ENCODE results near the gene ATPAF1.
A peak's percentile ranks its signal among the peaks of the same experiment; 100 is the strongest.

Gene ATPAF1

DNA sequence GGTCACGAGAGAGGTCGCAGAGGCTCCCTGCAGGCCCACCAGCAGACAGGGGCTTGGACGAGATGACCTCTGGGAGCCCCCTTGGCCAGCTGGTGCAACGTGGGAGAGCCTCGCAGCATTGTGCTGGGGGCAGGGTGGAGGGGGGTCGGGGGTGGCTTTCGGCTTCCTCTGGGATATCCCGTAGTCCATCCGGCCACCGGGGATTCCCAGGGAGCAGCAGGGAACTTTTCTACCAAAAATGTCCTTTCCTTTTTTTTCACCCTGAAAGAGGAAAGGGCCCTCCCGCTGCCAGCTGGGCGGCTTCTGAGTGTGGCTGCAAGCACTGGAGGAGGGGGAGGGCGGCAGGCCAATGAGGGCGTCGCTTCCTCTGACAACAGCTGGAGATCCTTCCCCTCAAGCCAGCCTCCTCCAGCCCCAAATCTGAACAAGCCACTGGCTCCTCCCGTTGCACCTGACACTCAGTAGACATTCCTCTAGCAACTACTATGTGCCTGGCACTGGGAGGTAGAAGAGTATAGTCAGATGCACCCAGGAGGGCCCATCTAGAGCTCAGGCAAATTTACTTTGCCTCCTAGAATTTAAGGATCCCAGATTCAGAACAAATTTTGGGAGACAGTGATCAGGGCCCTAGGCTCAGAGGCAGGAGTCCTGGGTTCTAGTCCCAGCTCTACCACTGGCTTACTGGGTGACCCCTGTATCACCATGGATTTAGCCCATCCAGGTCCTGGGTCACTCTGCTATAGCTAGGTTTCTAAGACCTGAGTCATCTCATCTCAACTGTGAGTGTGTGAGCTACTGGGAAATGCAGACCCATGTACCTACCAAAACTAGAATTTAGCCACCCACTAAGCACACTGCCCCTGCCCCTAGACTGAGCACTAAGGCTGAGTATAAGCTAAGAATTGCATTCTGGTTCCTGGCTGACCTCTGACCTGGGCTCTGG, 54.2 kb downstream of the ATPAF1 start:
- no peak for DNase-seq

DNA sequence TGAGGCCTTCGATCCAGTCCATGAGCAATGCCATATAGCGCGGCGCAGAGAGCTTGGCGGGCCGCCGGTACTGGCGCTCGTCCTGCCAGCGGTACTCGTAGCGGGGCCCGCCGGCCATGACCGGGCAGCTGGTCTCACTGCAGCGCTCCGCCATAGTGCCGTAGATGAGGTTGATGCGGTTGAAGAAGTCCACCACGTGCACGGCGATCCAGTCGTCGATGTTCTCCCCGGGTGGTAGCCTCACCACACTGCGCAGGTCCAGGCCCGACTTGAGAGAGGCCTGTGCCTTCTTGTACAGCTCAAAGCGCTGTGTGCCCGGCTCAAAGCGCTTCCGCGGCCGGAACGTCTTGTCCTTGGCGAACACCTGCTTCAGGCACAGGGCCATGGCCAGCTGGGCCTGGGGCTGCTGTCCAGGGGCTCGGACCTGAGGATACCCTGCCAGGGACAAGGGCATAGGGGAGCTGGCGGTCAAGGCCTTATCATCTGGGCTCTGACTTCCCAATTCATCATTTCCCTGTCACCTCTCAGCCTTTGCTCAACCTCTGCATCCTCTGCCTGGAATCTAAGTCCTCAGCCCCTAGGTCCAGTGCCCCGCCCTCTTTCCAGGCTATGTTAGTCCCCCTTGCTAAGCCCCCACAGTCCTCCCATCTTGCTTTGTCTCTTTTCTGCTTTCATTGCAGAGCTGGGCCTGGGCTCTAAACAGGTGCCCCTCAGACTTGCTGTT, 55.1 kb downstream of the ATPAF1 start:
- no peak for DNase-seq

DNA sequence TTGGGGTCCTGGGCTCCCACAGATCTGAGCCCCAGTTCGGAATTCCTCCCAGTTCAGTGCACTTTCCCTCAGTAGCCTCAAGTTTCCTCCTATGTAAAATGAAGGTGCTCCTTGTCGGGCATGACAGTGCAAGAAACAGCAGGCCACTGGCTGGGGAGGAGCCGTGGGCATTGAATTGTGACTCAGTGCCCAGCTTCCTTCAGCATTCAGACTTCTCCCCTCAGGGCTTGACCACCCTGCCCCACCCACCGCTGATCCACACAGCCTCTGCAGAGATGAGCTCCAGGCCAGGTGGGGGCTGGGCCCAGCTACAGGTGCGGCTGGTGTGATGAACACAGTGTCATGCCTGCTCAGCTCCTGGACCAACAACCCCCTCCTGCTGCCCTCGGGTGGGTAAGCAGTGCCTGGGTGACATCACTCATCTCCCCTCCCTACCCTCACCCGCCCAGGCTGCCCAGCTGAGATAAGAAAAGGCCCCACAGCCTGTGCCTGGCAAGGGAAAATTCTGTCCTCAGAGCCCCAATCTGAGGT, 56.4 kb downstream of the ATPAF1 start:
- no peak for DNase-seq

DNA sequence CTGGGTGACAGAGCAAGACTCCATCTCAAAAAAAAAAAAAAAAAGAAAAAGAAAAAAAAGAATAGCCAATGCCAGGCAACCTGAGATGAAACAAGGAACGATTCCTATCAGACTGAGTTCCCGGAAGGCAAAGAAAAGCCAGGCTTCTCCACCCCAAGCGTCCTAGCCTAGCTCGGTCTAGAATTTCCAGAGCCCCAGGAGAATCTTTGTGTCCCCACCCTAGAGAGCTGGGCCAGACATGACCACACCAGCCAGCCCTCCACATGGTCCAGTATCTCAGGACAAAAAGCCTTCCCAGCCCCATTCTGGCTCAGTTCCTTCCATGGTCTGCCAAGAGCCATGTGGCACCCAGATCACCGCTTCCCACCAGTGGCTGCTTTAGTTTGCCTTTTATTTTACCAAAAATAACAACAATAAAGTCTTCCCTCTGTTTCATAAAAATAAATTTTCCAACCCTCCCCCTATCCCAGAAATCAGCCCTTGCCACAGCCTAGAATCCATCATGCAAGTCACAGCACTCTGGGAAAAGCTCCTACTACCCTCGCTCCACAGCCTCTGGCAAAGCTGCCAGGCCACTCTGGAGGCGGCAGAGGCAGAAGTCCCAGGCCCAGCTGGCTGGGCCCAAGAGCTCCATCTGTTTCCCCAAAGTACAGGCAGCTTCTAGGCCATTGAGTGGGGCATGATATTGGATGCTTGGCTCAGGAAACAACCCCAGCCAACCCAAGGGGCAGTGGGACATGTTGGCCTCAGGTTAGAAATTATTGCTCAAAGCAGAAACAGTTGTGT, 60.6 kb downstream of the ATPAF1 start:
- DNase-seq: no peak

DNA sequence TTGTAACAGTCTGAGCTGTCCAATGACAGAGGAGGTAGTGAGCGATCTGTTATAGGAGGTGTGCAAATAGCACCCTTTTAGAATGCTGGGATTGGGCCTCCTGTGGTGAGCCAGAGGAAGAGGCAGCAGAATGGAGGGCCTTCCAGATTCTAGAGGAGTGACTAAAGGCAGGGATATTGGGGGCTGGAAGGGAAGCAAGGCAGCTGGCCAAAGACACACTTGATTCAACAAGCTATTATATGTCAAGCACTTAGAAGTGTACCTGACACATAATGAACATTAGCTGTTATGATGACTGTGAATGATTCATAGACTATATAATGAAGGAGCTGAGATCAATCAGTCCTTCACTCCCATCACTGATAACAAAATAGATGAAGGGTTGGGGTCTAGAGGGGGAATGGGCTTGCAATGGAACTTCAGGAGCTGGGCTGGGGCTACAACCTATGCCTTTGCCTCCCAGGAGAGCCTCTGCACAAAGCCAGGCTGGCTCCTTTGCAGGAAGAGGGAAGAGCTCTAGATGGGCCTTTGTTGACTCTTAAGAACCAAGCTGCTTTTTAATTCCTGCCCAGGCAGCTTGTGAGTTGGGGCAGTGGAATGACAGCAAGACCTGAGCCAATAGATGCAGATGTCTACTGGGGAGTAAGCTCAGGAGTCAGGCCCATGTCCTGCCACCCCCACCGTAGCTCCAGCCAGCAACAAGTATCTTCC, 61.8 kb downstream of the ATPAF1 start:
- DNase-seq: peak; percentile 88

DNA sequence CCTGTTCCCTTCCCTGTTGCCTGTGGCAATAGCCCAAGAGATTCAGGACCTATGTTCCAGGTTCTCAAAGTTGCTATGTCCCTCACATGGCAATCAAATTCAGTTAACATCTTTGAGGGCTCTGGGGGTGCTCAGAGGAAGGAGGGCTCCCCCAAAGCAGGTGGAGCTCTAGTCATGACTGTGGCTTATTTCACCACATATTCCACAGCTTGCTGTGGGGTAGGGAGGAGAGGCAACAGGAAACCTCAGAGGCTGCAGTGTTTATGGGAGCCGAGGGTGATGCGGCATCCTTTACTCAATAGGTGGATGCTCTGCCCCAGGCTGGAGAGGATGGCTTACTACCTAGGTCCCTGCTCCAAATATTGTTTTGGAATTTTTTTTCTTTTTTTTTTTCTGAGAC, 62.9 kb downstream of the ATPAF1 start:
- no peak for DNase-seq

DNA sequence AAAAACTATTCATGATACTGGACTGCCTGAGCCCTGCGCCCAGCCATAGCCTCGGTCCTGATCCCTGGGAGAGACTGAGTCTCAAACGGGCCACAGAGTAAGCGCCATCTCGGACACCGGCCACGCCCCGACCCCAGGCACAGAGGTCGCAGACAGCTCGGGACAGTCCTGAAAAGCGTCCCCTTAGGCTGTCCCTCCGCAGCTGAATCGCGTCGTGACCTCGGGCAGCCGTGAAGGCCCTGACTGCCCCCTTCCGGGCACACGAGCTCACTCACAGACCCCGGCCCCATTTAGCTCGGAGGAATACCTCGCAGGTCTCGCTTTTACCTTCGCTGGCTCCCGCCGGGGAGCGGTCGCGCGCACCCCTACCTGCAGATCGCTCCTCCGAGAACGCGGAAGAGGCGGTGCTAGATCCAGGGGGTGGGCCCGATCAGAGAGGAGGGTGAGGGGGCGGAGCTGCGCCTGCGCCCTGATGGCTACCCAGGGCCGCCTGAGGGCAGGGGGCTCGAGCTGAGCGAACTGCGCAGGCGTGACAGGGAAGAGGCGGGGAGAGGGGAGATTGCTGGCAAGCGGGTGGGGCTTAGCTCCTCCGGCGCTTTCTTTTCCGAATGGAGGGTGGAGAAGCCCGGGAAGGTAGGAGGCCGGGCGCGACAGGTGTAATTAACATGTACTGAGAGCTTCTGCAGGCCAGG, 64.2 kb downstream of the ATPAF1 start, which contains the start of gene MKNK1:
Gene MKNK1 (minus strand): TSS at position 411 of the 692 bp plus-strand sequence. CDS start 20,941 bp downstream, outside the sequence.
- peak; percentile 95 for DNase-seq

DNA sequence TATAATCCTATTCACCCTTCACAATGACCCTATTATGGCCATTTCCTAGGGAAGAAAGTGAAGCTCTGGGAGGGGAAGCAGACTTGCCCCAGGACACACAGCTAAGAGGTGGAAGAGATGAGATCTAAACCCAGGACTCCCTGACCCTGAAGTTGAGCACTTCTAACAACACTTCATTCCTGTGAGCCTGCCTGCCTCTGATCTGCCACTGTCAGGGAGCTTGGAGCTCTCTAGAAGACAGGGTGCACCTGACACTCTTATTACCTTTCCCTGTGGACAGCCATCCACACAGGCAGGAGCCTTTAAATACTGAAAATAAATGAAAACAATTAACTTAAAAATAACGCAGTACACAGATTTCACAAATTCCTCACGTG, 64.7 kb downstream of the ATPAF1 start:
- DNase-seq: no peak

DNA sequence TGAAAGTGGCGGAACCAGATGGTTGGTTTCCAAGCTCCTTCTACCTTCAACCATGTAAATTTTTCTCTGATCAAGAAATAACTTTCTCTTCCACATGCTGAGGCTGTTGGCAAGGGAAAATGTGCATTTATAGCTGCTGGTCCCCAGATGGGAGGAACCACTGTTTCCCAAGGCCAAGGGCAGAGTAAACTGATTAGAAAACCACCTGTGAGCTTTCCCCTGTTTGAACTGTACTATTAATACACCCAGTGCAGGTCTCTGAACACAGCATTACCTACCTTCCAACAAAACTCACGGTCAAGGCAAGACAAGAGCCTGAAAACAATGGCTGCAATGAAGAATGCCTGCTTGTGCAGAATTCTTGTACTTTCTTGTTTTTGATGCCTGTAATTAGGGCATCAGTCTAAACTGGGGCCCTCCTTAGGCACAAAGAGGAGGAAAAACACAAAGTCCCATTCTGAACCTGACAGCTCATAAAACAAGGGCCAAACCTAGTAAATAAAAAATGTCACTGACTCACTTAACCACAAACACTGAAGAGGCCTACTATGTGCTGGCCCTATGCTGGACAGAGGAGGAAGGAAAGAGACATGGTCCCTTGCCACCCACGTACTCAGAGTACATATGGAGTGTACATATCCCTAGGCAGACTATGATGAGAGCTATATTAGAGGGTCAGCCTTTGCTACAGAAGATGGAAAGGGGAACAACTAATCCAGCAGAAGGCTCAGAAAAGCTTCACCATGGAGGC, 66.7 kb downstream of the ATPAF1 start:
- DNase-seq: peak; percentile 12

DNA sequence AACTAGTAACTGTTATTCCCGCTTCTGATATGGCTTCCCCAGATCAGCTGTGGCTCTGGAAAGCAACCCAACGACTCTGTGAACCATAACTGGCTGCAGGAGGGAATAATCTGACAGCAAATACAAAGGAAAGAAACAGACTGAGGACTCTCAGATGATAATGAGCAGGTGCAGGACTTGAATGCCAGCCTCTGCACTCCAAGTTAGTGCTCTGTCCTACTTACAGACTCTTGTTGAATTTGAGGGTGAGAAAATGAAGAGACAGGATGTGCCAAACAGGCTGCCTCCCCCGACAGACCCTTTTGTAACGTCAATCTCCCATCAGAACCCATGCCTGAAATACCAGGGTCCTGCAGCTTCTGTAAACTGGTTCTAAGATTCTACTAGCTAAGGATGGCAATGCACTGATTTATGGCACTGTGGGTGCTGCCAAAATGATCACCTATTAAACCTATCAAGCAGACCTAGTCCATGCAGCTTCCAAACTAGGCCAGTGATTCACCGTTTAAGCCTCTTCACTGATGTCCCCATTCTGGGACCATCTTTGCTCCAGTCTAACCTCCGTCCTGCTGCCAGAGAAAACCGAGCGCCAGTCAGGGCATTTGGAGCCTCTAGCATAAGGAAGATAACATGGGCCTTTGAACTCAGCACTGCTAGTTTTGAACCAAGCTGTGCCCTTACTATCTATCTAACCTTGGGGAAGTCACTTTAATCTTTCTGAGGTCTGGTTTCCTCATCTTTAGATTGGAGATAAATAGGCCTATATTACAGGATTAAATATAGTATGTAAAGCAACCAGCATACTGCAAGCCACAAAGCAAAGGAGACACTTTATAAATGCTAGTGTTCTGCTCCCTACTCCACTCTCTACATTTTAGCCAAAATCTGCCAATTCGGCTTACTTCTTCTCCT, 68.8 kb downstream of the ATPAF1 start:
- DNase-seq: no peak

DNA sequence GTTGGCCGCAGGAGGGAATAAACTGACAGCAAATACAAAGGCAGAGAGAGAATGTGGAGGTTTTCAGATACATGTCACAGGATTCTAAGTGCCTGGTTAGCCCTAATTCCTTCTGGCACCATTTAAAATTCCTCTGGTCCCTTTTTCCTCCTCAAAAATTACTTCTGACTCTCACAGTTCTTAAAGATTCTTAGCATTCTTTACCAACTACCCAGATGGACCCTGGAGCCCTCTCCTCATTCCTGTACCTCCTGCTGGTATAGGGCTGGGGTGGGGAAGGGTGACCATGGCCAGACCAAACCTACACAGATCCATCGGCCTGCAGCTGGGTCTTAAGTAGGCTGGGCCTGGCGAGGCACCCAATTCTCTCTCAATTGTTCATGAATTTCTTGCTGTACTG, 71.3 kb downstream of the ATPAF1 start:
- DNase-seq: no peak

DNA sequence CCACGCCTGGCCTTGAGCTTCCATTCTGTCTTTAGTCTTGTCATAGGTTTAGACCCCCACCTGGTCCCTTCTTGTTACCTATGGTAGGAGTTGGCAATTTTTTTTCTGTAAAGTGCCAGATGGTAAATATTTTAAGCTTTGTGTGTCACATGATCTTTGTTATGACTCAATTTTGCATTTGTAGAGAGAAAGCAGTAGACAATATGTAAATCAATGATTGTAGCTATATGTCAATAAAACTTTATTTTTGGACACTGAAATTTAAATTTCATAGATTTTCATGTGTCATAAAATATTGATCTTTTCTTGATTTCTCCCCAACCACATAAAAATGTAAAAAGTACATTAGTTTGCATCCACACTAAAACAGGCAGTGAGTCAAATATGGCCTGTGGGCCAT, 72.1 kb downstream of the ATPAF1 start:
- no peak for DNase-seq

DNA sequence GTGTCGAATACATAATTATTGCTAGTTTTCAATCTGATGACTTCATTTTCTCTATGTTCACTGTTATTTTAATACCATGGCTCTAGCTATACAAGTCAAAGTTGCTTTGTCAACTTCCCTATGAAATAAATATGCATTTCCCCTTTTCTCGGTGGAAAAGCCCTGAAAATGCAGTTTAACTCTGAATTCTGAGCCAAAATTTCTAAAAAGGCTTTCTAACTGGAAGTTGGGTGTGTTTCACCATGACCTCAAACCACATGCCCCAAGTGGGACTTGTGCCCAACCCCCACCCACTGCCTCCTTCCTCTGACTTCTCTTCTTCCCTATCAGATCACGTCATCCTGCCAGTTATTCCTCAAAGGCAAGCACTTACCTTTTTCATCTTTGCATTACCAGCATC, 73.0 kb downstream of the ATPAF1 start:
- no peak for DNase-seq

DNA sequence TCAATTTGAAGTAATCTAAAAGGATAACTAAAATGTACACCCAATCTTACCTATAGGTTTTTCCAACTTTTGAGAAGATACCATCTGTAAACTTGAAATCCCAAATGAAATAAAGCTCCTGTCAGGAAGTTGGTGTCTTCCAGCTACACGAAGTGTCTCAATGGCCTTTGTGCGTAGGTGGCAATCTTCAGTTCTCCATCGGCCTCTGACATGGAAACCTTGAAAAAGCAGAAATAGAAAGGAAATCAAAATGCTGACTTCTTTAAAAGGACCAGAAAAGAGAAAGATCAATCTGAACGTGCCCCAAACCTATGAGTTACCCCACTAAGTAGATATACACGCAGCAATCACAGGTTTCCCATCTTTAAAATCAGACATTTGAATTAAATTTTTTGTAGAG, 74.1 kb downstream of the ATPAF1 start:
- DNase-seq: no peak

DNA sequence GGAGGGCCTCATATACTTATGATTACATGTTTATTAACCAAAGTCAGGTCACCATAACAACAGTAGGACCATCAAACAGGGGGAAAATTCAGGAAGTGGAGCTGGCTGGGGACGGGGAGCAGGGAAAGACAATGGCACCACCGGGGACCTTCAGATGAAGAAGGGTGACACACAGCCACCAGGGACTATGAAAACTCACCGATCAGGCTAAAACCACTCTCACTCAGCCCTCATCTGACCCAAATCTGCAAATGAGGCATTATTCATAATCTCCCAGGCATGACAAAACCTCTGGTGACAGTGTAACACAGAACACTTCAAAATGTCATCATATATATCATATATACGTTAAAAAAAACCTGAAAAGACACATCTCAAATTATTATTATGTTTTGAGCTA, 75.3 kb downstream of the ATPAF1 start:
- DNase-seq: no peak

DNA sequence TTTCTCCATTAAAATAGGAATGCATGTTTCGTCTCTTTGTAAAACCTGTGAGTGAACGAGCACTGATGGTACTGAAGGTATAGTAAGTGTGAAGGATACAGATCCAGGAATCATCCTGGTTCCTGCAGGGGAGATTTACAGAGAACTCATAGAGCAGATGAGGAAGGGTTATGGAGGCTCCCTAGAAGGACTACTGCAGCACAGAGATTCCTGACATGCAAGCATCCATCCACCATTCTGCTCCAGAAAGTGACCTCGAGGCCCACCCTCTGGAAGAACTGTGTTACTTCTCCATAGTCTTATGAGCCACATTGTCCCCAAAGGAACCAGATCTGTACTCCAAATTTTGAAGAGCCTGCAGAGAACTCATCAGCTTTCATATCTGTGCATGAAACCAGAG, 78.6 kb downstream of the ATPAF1 start:
- DNase-seq: no peak

DNA sequence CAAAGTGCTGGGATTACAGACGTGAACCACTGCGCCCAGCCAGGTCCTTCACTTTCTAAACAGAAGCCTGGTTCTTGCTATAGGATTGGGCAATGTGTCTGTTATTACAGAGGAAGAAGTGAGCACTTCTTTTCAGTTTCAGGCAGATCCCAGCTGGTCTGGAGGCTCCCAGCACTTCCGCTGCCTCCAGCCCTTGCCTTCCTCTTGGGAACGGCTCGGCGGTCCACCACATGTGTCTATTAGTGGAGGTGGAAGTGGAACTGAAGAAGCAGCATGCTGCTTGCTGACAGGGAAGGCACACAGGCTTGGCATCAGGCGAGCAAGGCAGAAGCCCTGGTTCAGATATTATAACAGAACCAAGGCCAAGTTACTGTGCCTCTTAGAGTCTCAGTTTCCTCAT, 81.1 kb downstream of the ATPAF1 start:
- DNase-seq: no peak

DNA sequence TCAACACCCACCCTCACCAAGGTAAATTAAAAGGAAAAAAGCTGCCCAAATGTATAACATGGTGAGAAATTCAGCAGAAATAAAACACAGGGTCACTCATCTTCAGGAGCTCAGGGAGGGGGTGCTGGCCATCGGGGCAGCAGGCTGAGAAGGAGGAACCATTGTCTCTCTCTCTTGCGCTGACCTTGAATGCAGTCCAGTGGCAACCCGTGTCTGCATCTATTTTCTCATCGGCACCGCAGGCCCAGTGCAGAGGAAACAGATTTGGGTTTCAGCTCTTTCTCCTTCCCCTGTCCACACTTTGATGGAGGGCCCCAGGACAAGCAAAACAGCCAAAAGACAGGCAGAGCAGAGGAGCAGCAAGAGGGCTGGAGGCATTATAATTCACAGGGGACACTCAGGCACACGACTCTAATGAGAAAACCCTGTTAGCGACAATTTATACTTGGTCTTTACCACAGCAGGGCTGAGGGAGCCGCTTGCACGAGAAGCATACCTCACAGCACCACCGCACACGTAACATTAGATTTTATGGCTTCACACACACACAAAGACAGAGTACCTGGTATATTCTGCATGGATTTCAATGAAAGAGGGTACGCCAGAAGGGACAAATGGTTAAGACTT, 82.7 kb downstream of the ATPAF1 start:
- no peak for DNase-seq

DNA sequence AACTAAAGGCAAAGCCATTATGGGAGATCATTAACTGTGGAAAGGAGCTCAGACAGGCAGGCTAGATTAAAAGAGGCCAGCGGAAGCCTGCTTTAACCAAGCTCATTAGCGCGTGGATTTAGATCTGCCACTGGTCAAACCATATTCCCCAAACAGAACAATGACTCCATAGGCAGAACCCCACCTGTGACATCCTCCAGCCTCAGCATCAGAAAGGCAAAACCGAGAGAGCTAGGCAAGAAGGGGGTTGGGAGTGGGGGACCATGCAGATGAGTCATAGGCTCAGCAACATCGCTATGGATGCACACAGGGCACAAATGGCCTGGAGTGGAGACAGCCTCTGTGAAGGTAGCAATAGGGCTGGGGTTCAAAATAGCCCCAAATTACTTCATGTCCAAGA, 84.7 kb downstream of the ATPAF1 start:
- DNase-seq: no peak

Data from DMS79 (cell line).